G401 (cell line): ENCODE results near the gene ZNF408. TPM values are rescaled to one million over a fixed set of nuclear protein-coding genes. Genes with fewer than 3 reads are reported as not detected.

Experiments
- DNase-seq: peaks from one replicate; pipeline ENCODE4 v3.0.0-alpha.2; 2015; ENCODE audit warnings: low spot score
- in situ Hi-C: cut with HindIII; loops from 2 replicates; pipeline ENCODE4 v1.10.0; 2016; ENCODE audit warnings: low sequenced_read_pairs, mixed read lengths
- total RNA-seq: library from RNA; depleted of rRNA; stranded (reverse); fragments of >200 nt; shearing (Covaris generic); gene quantifications from 2 replicates; pipeline ENCODE4 v1.2.3, GENCODE V29; 2014

The ZNF408 gene
- total RNA-seq, 1 experiment from 2014 or later, result 12.7 TPM

GRCh38 chr11:46674463-46675287, 26.2 kb upstream of the ZNF408 start:
- in situ Hi-C loops, result no loop called here
- DNase-seq, result no peak

- DNase-seq, result no peak
- in situ Hi-C loops, result no loop called here
These were observed 25.5 kb upstream of the ZNF408 start for GRCh38 chr11:46675288-46675851.

- in situ Hi-C loops, result no loop called here
- DNase-seq, result no peak
These were observed 24.9 kb upstream of the ZNF408 start for GRCh38 chr11:46675949-46676348.

GRCh38 chr11:46676436-46677158, 24.2 kb upstream of the ZNF408 start:
- in situ Hi-C loops, result no loop called here
- DNase-seq, result no peak

GRCh38 chr11:46677169-46677568, 23.7 kb upstream of the ZNF408 start:
- in situ Hi-C loops, result no loop called here
- DNase-seq, result no peak

GRCh38 chr11:46677991-46678740, 22.7 kb upstream of the ZNF408 start:
- no peak for DNase-seq
- in situ Hi-C loops, result no loop called here

- in situ Hi-C loops, result no loop called here
- DNase-seq, result no peak
These were observed 22.1 kb upstream of the ZNF408 start for GRCh38 chr11:46678741-46679130.

- in situ Hi-C loops, result no loop called here
- DNase-seq, result no peak
These were observed 21.3 kb upstream of the ZNF408 start for GRCh38 chr11:46679241-46680163.

GRCh38 chr11:46680164-46680760, 20.6 kb upstream of the ZNF408 start:
- DNase-seq, result no peak
- in situ Hi-C loops, result no loop called here

- in situ Hi-C loops, result no loop called here
- no peak for DNase-seq
These were observed 20.0 kb upstream of the ZNF408 start for GRCh38 chr11:46680815-46681214.

GRCh38 chr11:46681814-46682213, 19.0 kb upstream of the ZNF408 start:
- DNase-seq, result no peak
- in situ Hi-C loops, result no loop called here

- no peak for DNase-seq
- in situ Hi-C loops, result no loop called here
These were observed 17.8 kb upstream of the ZNF408 start for GRCh38 chr11:46682773-46683752.

GRCh38 chr11:46684367-46684766, 16.5 kb upstream of the ZNF408 start:
- in situ Hi-C loops, result no loop called here
- DNase-seq, result peak; percentile 86

- in situ Hi-C loops, result no loop called here
- no peak for DNase-seq
These were observed 13.7 kb upstream of the ZNF408 start for GRCh38 chr11:46686886-46687795.

GRCh38 chr11:46690702-46691101, 10.1 kb upstream of the ZNF408 start:
- in situ Hi-C loops, result no loop called here
- no peak for DNase-seq

GRCh38 chr11:46692450-46692849, 8.4 kb upstream of the ZNF408 start:
- in situ Hi-C loops, result no loop called here

More at GRCh38 chr11:46692450-46692849, 8.4 kb upstream of the ZNF408 start:
- no peak for DNase-seq
